PFSK-1 (cell line): ENCODE measurements around the gene IYD.

Source experiments
- FOXP2 ChIP-seq: optimal IDR thresholded peaks from 2 replicates; pipeline ENCODE3; 2011; ENCODE audit warnings: borderline replicate concordance, control low read depth, inconsistent platforms; ENCODE audit not compliant: insufficient read depth; ENCODE audit errors: extremely low read length, extremely low read depth
- POLR2AphosphoS5 ChIP-seq: IDR thresholded peaks from 2 replicates; pipeline ENCODE4 v1.6.1; 2012; ENCODE audit warnings: low read depth, mild to moderate bottlenecking, control low read depth, low read length, moderate library complexity
- SIN3A ChIP-seq: IDR thresholded peaks from 2 replicates; pipeline ENCODE4 v1.6.1; 2012; ENCODE audit warnings: mild to moderate bottlenecking, low read length, moderate library complexity, borderline replicate concordance; ENCODE audit not compliant: insufficient read depth
- TAF1 ChIP-seq: IDR thresholded peaks from 2 replicates; pipeline ENCODE4 v1.6.1; 2012; ENCODE audit warnings: low read length, control low read depth, borderline replicate concordance; ENCODE audit not compliant: insufficient read depth
- TF ChIP-seq, protein P1 (sequence below), 2 experiments: IDR thresholded peaks; 2 replicates each; pipeline versions ENCODE4 v1.6.1 to v1.8.0; 2011 to 2012; ENCODE audit warnings: low read depth in 2 of 2, low read length in 2 of 2, control low read depth in 1 of 2, inconsistent platforms in 1 of 2, mild to moderate bottlenecking in 1 of 2, moderate library complexity in 1 of 2; ENCODE audit not compliant: insufficient read depth in 1 of 2

DNA sequence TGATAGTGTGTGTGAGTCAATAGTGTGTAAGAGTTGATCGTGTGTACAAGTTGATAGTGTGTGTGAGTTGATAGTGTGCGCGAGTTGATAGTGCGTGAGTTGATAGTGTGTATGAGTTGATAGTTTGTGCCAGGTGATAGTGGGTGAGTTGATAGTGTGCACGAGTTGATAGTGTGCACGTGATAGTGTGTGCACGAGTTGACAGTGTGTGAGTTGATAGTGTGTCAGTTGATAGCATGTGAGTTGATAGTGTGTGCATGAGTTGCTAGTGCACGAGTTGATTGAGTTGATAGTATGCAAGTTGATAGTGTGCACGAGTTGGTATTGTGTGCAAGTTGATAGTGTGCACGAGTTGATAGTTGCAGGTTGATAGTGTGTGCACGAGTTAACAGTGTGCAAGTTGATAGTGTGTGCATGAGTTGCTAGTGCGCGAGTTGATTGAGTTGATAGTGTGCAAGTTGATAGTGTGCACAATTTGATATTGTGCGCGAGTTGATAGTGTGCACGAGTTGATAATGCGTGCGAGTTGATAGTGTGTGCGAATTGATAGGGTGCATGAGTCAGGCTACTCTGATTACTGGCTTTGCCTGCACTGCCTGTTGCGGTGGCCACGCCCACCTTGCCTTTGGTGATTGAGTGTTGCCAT is 35.8 kb upstream of the IYD start:
- no peak for TF ChIP-seq POLR2AphosphoS5
- TF ChIP-seq TAF1, result no peak
- no peak for TF ChIP-seq FOXP2
- TF ChIP-seq, protein P1, sequence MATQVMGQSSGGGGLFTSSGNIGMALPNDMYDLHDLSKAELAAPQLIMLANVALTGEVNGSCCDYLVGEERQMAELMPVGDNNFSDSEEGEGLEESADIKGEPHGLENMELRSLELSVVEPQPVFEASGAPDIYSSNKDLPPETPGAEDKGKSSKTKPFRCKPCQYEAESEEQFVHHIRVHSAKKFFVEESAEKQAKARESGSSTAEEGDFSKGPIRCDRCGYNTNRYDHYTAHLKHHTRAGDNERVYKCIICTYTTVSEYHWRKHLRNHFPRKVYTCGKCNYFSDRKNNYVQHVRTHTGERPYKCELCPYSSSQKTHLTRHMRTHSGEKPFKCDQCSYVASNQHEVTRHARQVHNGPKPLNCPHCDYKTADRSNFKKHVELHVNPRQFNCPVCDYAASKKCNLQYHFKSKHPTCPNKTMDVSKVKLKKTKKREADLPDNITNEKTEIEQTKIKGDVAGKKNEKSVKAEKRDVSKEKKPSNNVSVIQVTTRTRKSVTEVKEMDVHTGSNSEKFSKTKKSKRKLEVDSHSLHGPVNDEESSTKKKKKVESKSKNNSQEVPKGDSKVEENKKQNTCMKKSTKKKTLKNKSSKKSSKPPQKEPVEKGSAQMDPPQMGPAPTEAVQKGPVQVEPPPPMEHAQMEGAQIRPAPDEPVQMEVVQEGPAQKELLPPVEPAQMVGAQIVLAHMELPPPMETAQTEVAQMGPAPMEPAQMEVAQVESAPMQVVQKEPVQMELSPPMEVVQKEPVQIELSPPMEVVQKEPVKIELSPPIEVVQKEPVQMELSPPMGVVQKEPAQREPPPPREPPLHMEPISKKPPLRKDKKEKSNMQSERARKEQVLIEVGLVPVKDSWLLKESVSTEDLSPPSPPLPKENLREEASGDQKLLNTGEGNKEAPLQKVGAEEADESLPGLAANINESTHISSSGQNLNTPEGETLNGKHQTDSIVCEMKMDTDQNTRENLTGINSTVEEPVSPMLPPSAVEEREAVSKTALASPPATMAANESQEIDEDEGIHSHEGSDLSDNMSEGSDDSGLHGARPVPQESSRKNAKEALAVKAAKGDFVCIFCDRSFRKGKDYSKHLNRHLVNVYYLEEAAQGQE (IDR thresholded peaks at IDR 0.05; ENCODE audit: insufficient read depth in 1 of 2, low read depth in 2 of 2, low read length in 2 of 2), result no peak
- TF ChIP-seq SIN3A, result no peak
